AG09309 (cell line): ENCODE measurements around the gene TMEM45A.
"Not testable (repeated sequence)": the region's sequence is repeated elsewhere in the genome, so short reads cannot be mapped to it uniquely, and the experiment has no call there.

Experiments
- DNase-seq: peaks from one replicate; pipeline ENCODE4 v3.0.0-alpha.2; 2010; ENCODE audit warnings: low read depth
- H3K4me3 ChIP-seq: 2 replicates; pipeline ENCODE4 v1.5.1; 2011; ENCODE audit warnings: mild to moderate bottlenecking, low read depth, low read length, moderate library complexity; ENCODE audit not compliant: control insufficient read depth
- CTCF ChIP-seq: IDR thresholded peaks from 2 replicates; pipeline ENCODE4 v1.5.1; 2011; ENCODE audit warnings: mild to moderate bottlenecking, low read depth, low read length, inconsistent platforms; ENCODE audit not compliant: insufficient read depth, control insufficient read depth; ENCODE audit errors: missing control alignments

Gene TMEM45A

GRCh38 chr3:100577382-100578008 lies 85.1 kb downstream of the TMEM45A start:
- H3K4me3 ChIP-seq, result no peak overlapping the region
- no peak for DNase-seq
- no peak for TF ChIP-seq CTCF

DNA sequence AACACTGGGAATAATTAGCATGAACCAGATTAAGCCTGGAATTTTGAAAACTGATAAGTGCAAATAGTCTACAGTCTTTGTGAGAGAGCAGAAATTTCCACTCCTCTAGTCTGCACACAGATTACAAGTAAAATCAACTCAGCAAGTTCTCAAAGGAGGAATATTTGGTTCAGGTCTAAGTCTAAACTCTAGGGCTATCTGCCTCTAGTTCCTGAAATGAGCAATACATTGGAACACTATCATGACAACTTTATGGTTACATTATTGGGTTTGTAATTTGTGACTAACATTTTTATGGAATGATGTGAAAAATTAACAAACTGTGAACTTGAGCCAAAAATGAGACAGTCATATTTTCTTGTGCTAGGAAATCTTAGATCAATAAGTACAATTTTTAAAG lies 86.2 kb downstream of the TMEM45A start:
- DNase-seq, result no peak
- no peak overlapping the region for H3K4me3 ChIP-seq
- no peak for TF ChIP-seq CTCF

DNA sequence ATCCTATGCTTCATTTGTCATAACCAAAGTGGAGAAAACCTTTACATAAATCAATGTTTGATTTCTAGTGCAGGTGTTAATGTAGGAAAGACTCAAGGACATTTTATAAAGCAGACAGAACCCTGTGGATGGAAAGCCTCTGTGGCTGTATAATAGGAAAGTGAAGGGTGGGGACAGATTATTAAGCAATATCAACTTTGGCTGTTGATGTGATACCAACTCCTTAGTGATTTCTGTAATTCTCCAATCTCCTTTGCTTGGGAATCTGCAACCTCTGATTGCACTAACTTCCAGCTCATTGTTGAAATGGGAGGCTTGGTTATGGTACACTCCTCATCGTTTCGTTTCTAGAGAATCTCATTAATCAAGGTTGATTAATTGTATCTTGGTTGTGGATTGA lies 87.7 kb downstream of the TMEM45A start:
- TF ChIP-seq CTCF, result no peak
- no peak for DNase-seq
- no peak overlapping the region for H3K4me3 ChIP-seq

- H3K4me3 ChIP-seq, result no peak overlapping the region
- no peak for DNase-seq
- TF ChIP-seq CTCF, result no peak
These were observed 89.2 kb downstream of the TMEM45A start for GRCh38 chr3:100581650-100582049.

- H3K4me3 ChIP-seq, DNase-seq: not testable (repeated sequence)
These were observed 89.7 kb downstream of the TMEM45A start for GRCh38 chr3:100582157-100582556.

- H3K4me3 ChIP-seq, result no peak overlapping the region
- no peak for DNase-seq
- no peak for TF ChIP-seq CTCF
These were observed 91.8 kb downstream of the TMEM45A start for GRCh38 chr3:100584101-100584660.

DNA sequence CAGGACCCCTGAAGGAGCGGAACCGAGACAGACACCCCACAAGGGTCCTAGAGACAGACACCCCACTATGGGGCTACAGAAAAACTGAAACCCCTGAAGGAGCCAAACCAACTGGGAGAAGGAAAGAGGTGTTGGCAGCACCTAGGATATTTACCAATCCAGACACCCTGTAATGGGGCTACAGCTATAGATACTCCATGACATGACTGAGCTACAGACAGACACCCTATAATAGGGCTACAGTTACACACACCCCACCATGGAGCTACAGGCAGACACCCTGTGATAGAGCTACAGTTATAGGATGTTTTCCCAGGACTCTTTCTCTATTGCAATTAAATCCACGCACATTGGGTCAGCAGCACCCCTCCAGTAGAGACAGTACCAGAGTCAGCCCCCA lies 94.4 kb downstream of the TMEM45A start:
- DNase-seq, result no peak
- no peak overlapping the region for H3K4me3 ChIP-seq
- no peak for TF ChIP-seq CTCF
